Right lobe of liver (tissue), 6 donors: Measurements from ENCODE around the gene ALDH1A1. TPM values are rescaled to one million over a fixed set of nuclear protein-coding genes. Genes with fewer than 3 reads are reported as not detected.

ENCODE experiments used
- ATAC-seq, 4 donors: fragments of 200-7000 bp; cut with Tn5 transposase; one replicate each; pipeline ENCODE4 v1.9.1; 2020; ENCODE audit warnings: mild to moderate bottlenecking in 4 of 4, moderate library complexity in 4 of 4
- DNase-seq, 3 donors: peaks; one replicate each; pipeline ENCODE4 v3.0.0-alpha.2; 2020
- H3K27ac ChIP-seq, 3 donors: fragments of 200-600 bp; one replicate each; pipeline ENCODE4 v1.8.0; 2022
- H3K27me3 ChIP-seq, 2 donors: fragments of 200-600 bp; one replicate each; pipeline ENCODE4 v1.8.0; 2022
- H3K36me3 ChIP-seq, 4 donors: fragments of 200-600 bp; sonication (generic) in 1 of 4; one replicate each; pipeline versions ENCODE4 v1.5.1 to v1.8.0; 2017 to 2022; ENCODE audit warnings: control low read depth in 1 of 4
- H3K4me1 ChIP-seq, 4 donors: fragments of 200-600 bp; sonication (generic) in 1 of 4; one replicate each; pipeline versions ENCODE4 v1.5.1 to v1.8.0; 2017 to 2022; ENCODE audit warnings: control low read depth in 1 of 4
- H3K4me3 ChIP-seq, 3 donors: fragments of 200-600 bp; one replicate each; pipeline ENCODE4 v1.8.0; 2022
- H3K9me3 ChIP-seq, 4 donors: fragments of 200-600 bp; sonication (generic) in 1 of 4; one replicate each; pipeline versions ENCODE4 v1.5.1 to v1.8.0; 2017 to 2022; ENCODE audit warnings: control low read depth in 1 of 4
- CTCF ChIP-seq, 4 donors: fragments of 200-600 bp in 3 of 4; fragments of 450-650 bp in 1 of 4; IDR thresholded peaks; one replicate each; pipeline versions ENCODE4 v1.5.1 to v1.8.0; 2016 to 2022; ENCODE audit warnings: antibody characterized with exemption in 4 of 4, mild to moderate bottlenecking in 2 of 4
- POLR2A ChIP-seq: fragments of 450-650 bp; IDR thresholded peaks from one replicate; pipeline ENCODE4 v1.6.1; 2017; ENCODE audit warnings: antibody characterized with exemption, mild to moderate bottlenecking
- WGBS: methylation state at CpG from one replicate; pipeline ENCODE4 v1.1.6; 2018; ENCODE audit warnings: low coverage, low lambda C conversion rate; ENCODE audit not compliant: insufficient coverage; ENCODE audit errors: missing lambda C conversion rate; 5-methylcytosine and 5-hydroxymethylcytosine counted together
- intact Hi-C, 2 donors: fragments of 100-400 bp; cut with DNase I; formaldehyde crosslinking; loops; one replicate each; pipeline versions ENCODE4 v1.11.2 to v1.14.1; 2022
- total RNA-seq, 6 experiments: library from RNA; depleted of rRNA in 2 of 6; stranded (reverse); fragments of >200 nt in 2 of 6; fragmentation: NEBNext Ultra II Directional in 3 of 6; extraction: Animal tissue kit (Norgen Biotek cat#: 25700) in 3 of 6; gene quantifications; one replicate each; pipeline versions ENCODE4 v1.1.0 to v1.2.4, GENCODE V29; 2016 to 2023
- donor health status: DM: no; HTN: yes; CAD: no.
- donor health status: DM: no; HTN: no; CAD: no.
- donor health status: DM: no; HTN: no; CAD: no.
- donor health status: DM: no; HTN: yes; CAD: no.
- donor health status: DM: no; HTN: yes; CAD: no.

The ALDH1A1 gene
- total RNA-seq, 6 experiments from 2014 or later = 309 to 1,702 (median 521) TPM

- Histone ChIP-seq H3K4me1 (peaks cover 0 to 61% (median 23%) of the 10 kb centered on the region in 4 donors), H3K36me3 (no peaks in the 10 kb centered on the region), H3K27ac (peak overlapping the region in 2 of 3 donors; percentile 62 to 91), H3K4me3 (no peak overlapping the region), H3K9me3 (no peaks in the 10 kb centered on the region), H3K27me3 (no peaks in the 10 kb centered on the region)
- intact Hi-C loops = no loop called here
- ATAC-seq (no peak), DNase-seq (no peak)
- WGBS = 93% methylated on average over 5 of the region's 5 CpGs
- TF ChIP-seq CTCF (IDR thresholded peaks at IDR 0.05) = no peak
- TF ChIP-seq POLR2A = no peak
Measured at GRCh38 chr9:72981433-72981832, 28.6 kb upstream of the ALDH1A1 start.

DNA sequence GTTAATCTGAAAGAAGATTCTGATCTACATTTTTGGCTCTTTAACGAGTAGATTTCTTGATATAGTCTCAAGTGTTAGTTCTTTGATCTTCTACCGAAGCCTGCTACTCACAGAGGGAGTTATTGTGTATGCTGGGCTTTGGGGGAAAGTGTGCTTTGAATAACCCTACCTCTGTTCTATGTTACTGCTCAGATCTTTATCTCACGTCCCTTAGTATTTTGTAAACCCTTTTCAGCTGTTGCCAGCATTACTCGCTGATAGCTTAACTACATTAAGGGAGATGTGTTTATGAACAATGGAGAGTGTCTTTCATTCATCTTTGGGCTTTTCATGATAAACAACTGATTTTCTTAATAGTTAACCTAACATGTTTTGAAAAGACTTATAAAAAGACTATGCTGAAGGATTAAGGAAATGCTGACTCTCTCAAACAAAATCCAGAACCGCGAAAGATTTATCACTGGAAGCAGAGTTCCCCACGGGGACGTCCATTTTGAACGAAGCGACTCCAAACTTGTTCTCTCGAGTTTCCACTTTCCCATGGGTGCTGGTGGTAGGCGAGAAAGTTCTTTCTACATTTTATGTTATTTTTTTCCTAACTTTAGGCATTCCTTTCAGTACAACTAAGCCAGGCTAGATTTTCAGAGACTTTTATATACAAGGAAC lies 27.9 kb upstream of the ALDH1A1 start:
- Histone ChIP-seq H3K27me3 (no peaks in the 10 kb centered on the region), H3K36me3 (no peaks in the 10 kb centered on the region), H3K4me3 (no peak overlapping the region), H3K4me1 (peaks cover 0 to 61% (median 23%) of the 10 kb centered on the region in 4 donors), H3K27ac (peak overlapping the region in 1 of 3 donors; percentile 91), H3K9me3 (no peaks in the 10 kb centered on the region)
- ATAC-seq (no peak), DNase-seq (no peak)
- TF ChIP-seq POLR2A (no peak), CTCF (IDR thresholded peaks at IDR 0.05) (no peak)
- intact Hi-C loops = no loop called here
- 77% methylated on average over 12 of the region's 12 CpGs for WGBS

- Histone ChIP-seq H3K4me1 (peaks cover 0 to 61% (median 23%) of the 10 kb centered on the region in 4 donors), H3K36me3 (no peaks in the 10 kb centered on the region), H3K27me3 (no peaks in the 10 kb centered on the region), H3K4me3 (no peak overlapping the region), H3K27ac (peak overlapping the region in 2 of 3 donors; percentile 1 to 91), H3K9me3 (no peaks in the 10 kb centered on the region)
- intact Hi-C loops = no loop called here
- DNase-seq (no peak), ATAC-seq (no peak)
- TF ChIP-seq CTCF (IDR thresholded peaks at IDR 0.05) (no peak), POLR2A (no peak)
- WGBS = 57% methylated on average over 2 of the region's 2 CpGs
Measured at GRCh38 chr9:72980183-72980582, 27.3 kb upstream of the ALDH1A1 start.

DNA sequence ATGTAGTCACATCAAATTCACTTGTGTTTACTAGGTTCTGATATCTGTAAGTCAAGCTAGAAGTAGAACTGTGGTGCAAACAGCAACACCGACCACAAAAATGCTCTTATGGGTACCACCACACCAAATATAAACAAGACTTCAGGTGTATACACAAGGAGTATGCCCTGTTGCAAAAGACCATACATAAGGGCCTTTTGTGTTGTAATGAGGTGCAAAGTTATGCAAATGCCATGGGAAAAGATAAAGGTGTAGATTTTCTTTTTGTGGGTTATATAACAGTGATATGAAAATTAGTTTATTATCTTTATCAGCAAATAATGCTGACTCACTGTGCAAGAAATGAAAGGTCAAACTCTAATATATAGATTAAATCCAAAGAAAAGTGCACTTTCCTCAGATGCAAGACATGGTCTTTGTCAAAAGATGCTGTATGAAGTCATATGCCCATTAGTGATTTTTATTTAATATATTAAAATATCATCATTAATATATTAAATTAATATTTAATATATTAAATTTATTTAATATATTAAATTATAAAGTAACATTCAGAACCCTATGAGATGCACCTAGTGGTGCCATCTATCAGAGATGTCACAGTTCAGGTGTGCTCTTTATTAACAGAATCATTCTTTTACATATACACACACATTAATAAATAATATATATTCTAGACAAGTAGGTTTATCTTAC lies 26.7 kb upstream of the ALDH1A1 start:
- Histone ChIP-seq H3K9me3 (no peaks in the 10 kb centered on the region), H3K4me1 (peaks cover 0 to 56% (median 23%) of the 10 kb centered on the region in 4 donors), H3K27ac (peak overlapping the region; percentile 1 to 91 (median 16)), H3K4me3 (no peak overlapping the region), H3K36me3 (no peaks in the 10 kb centered on the region), H3K27me3 (no peaks in the 10 kb centered on the region)
- no peak for TF ChIP-seq CTCF (IDR thresholded peaks at IDR 0.05)
- no peak for TF ChIP-seq POLR2A
- DNase-seq (no peak), ATAC-seq (no peak)
- intact Hi-C loops = no loop called here
- WGBS = 27% methylated on average over 1 of the region's 1 CpG
